HCT116 (cell line): ENCODE results near the gene CENPV. TPM values are rescaled to one million over a fixed set of nuclear protein-coding genes. Genes with fewer than 3 reads are reported as not detected.

Experiments used
- ATAC-seq: fragments of 200-7000 bp; cut with Tn5 transposase; 2 replicates; pipeline ENCODE4 v1.9.1; 2020; ENCODE audit warnings: mild to moderate bottlenecking, moderate library complexity
- BruUV-seq: library from RNA; stranded (reverse); fragments of 400-500 nt; replicated peaks from 2 replicates; lab custom pipeline; 2021; lab: Mats Ljungman, UMichigan
- CTCF ChIA-PET: fragments of 300-600 bp; sonication (Branson Sonifier 250); formaldehyde crosslinking; loops from one replicate; lab custom pipeline; 2021; ENCODE audit warnings: antibody characterized with exemption; lab: Charles Lee
- POLR2A ChIA-PET: fragments of 300-600, 350-600 bp; sonication (Branson Sonifier 250); formaldehyde crosslinking; loops from one replicate; lab custom pipeline; 2021; ENCODE audit warnings: antibody characterized with exemption; lab: Charles Lee
- RAD21 ChIA-PET, 2 experiments: fragments of 300-600 bp; sonication (Branson Sonifier 250); formaldehyde crosslinking; loops; one replicate each; lab custom pipeline; 2023; ENCODE audit warnings: low total read pairs in 2 of 2; ENCODE audit not compliant: uncharacterized antibody in 2 of 2, unreplicated experiment in 2 of 2, low non-redundant PET in 1 of 2; lab: Charles Lee
- DNase-seq: peaks from one replicate; pipeline ENCODE4 v3.0.0-alpha.2; 2010; ENCODE audit warnings: low read depth, low spot score
- H2AFZ ChIP-seq: fragments of 200-600 bp; shearing (Covaris generic), sonication (generic); 2 replicates; pipeline ENCODE4 v1.6.1; 2017; ENCODE audit warnings: low read depth, mixed run types, mixed read lengths, antibody characterized with exemption, low read length; ENCODE audit not compliant: poor library complexity, severe bottlenecking
- H3K27ac ChIP-seq: 2 replicates; pipeline ENCODE4 v1.5.1; 2012; ENCODE audit warnings: low read depth, low read length
- H3K27me3 ChIP-seq: fragments of 200-600 bp; sonication (generic); 2 replicates; pipeline ENCODE4 v1.6.1; 2016; ENCODE audit warnings: mixed run types, low read length, mixed read lengths; ENCODE audit not compliant: insufficient read depth
- H3K36me3 ChIP-seq, 2 experiments: fragments of 200-500 bp in 1 of 2; fragments of 200-600 bp in 1 of 2; sonication (Bioruptor generic) in 1 of 2; sonication (generic) in 1 of 2; 2 replicates each; pipeline versions ENCODE4 v1.5.1 to v1.6.1; 2014 to 2016; ENCODE audit warnings: low read length in 2 of 2, inconsistent platforms in 1 of 2, mixed read lengths in 1 of 2, mixed run types in 1 of 2; ENCODE audit not compliant: insufficient read depth in 2 of 2, control insufficient read depth in 1 of 2
- H3K4me1 ChIP-seq, 2 experiments: fragments of 200-600 bp in 1 of 2; sonication (generic) in 1 of 2; 2 replicates each; pipeline versions ENCODE4 v1.5.1 to v1.6.1; 2012 to 2017; ENCODE audit warnings: low read length in 2 of 2, inconsistent platforms in 1 of 2, mild to moderate bottlenecking in 1 of 2, mixed read lengths in 1 of 2, mixed run types in 1 of 2, moderate library complexity in 1 of 2; ENCODE audit not compliant: insufficient read depth in 2 of 2, control insufficient read depth in 1 of 2
- H3K4me2 ChIP-seq: fragments of 200-600 bp; sonication (generic); 2 replicates; pipeline ENCODE4 v1.6.1; 2017; ENCODE audit warnings: mixed run types, low read length, mixed read lengths
- H3K4me3 ChIP-seq, 2 experiments: fragments of 200-600 bp in 1 of 2; sonication (generic) in 1 of 2; replicated peaks in 1 of 2; 2 replicates each; pipeline ENCODE4 v1.5.1; 2011 to 2016; ENCODE audit warnings: low read length in 2 of 2, control low read depth in 1 of 2, low read depth in 1 of 2, mild to moderate bottlenecking in 1 of 2, mixed read lengths in 1 of 2, mixed run types in 1 of 2
- H3K79me2 ChIP-seq: fragments of 200-600 bp; sonication (generic); 2 replicates; pipeline ENCODE4 v1.6.1; 2017; ENCODE audit warnings: mild to moderate bottlenecking, mixed run types, low read length, moderate library complexity, mixed read lengths; ENCODE audit not compliant: insufficient read depth
- H3K9ac ChIP-seq: fragments of 200-600 bp; sonication (generic); 2 replicates; pipeline ENCODE4 v1.6.1; 2016; ENCODE audit warnings: low read length, mixed read lengths
- H3K9me2 ChIP-seq: fragments of 200-600 bp; sonication (generic), shearing (Covaris generic); 2 replicates; pipeline ENCODE4 v1.6.1; 2017; ENCODE audit warnings: mixed run types, mild to moderate bottlenecking, moderate library complexity; ENCODE audit not compliant: insufficient read depth
- H3K9me3 ChIP-seq, 2 experiments: fragments of 200-500 bp in 1 of 2; fragments of 200-600 bp in 1 of 2; sonication (Bioruptor generic) in 1 of 2; sonication (generic) in 1 of 2; 2 replicates each; pipeline ENCODE4 v1.6.1; 2014 to 2017; ENCODE audit warnings: low read length in 2 of 2, mixed read lengths in 2 of 2, inconsistent platforms in 1 of 2, low read depth in 1 of 2, mild to moderate bottlenecking in 1 of 2, mixed run types in 1 of 2, moderate library complexity in 1 of 2; ENCODE audit not compliant: control insufficient read depth in 1 of 2, insufficient read depth in 1 of 2
- H4K20me1 ChIP-seq: fragments of 200-600 bp; sonication (generic), shearing (Covaris generic); 2 replicates; pipeline ENCODE4 v1.6.1; 2017; ENCODE audit warnings: mixed run types, mild to moderate bottlenecking, moderate library complexity; ENCODE audit not compliant: insufficient read depth
- CTCF ChIP-seq, 3 experiments: fragments of 200-600 bp in 1 of 3; sonication (generic) in 1 of 3; IDR thresholded peaks in 2 of 3; conservative IDR thresholded peaks in 1 of 3; 2 replicates each; pipeline ENCODE4 v1.5.1; 2012 to 2017; ENCODE audit warnings: low read depth in 2 of 3, low read length in 2 of 3, antibody characterized with exemption in 1 of 3, borderline replicate concordance in 1 of 3, control low read depth in 1 of 3, mild to moderate bottlenecking in 1 of 3, mixed read lengths in 1 of 3, mixed run types in 1 of 3, moderate library complexity in 1 of 3; ENCODE audit not compliant: insufficient read depth in 1 of 3
- EGR1 ChIP-seq: IDR thresholded peaks from 2 replicates; pipeline ENCODE4 v1.6.1; 2012; ENCODE audit warnings: low read depth
- EZH2 ChIP-seq: fragments of 200-600 bp; sonication (generic); IDR thresholded peaks from 2 replicates; pipeline ENCODE4 v1.6.1; 2017; ENCODE audit warnings: antibody characterized with exemption, mixed run types
- FOSL1 ChIP-seq: IDR thresholded peaks from 2 replicates; pipeline ENCODE4 v1.6.1; 2012; ENCODE audit warnings: low read depth
- POLR2A ChIP-seq: IDR thresholded peaks from 2 replicates; pipeline ENCODE4 v1.7.0; 2011; ENCODE audit warnings: borderline replicate concordance; ENCODE audit not compliant: insufficient read depth, insufficient read length; ENCODE audit errors: extremely low read depth
- POLR2AphosphoS5 ChIP-seq: IDR thresholded peaks from 2 replicates; pipeline ENCODE4 v1.6.1; 2011; ENCODE audit warnings: mild to moderate bottlenecking, low read depth, low read length, moderate library complexity
- REST ChIP-seq: IDR thresholded peaks from 2 replicates; pipeline ENCODE4 v1.6.1; 2012; ENCODE audit warnings: low read depth
- YY1 ChIP-seq: IDR thresholded peaks from 2 replicates; pipeline ENCODE4 v1.6.1; 2011; ENCODE audit warnings: low read length, low read depth, moderate library complexity, mild to moderate bottlenecking; ENCODE audit not compliant: insufficient replicate concordance; ENCODE audit errors: extremely low read depth
- ZNF274 ChIP-seq: fragments of 200-500 bp; sonication (Bioruptor generic); IDR thresholded peaks from 2 replicates; pipeline ENCODE4 v1.6.1; 2014; ENCODE audit warnings: mild to moderate bottlenecking, low read depth, low read length, inconsistent platforms
- intact Hi-C: fragments of 100-400 bp; cut with micrococcal nuclease; formaldehyde crosslinking; loops from 2 replicates; pipeline ENCODE4 v1.10.0; 2022
- total RNA-seq: library from RNA; stranded (reverse); gene quantifications from one replicate; pipeline ENCODE4 v1.2.1, GENCODE V29; 2021; ENCODE audit not compliant: unreplicated experiment

Gene CENPV
- total RNA-seq, 1 experiment from 2014 or later = 84.7 TPM

- POLR2A ChIA-PET = interaction anchor here (1.9 to 3.6 kb wide), 2 partner anchors 54 to 56 kb away, joined by 9 to 34 read pairs; no protein-coding TSS in a partner anchor
- Histone ChIP-seq H3K36me3 (peaks cover 10 to 18% of the 10 kb centered on the region in 2 experiments; a peak in 2 of 4 replicates), H3K27me3 (no peaks in the 10 kb centered on the region), H3K9me3 (no peaks in the 10 kb centered on the region), H4K20me1 (peaks cover 9% of the 10 kb centered on the region; the same call in 1 of the 2 replicates), H2AFZ (no peak overlapping the region), H3K4me3 (no peak overlapping the region), H3K27ac (peak overlapping the region; percentile 74), H3K9ac (peak overlapping the region; percentile 3; the same call in 1 of the 2 replicates), H3K9me2 (no peaks in the 10 kb centered on the region), H3K4me1 (peaks cover 15 to 39% of the 10 kb centered on the region in 2 experiments; a peak in 3 of 4 replicates), H3K79me2 (peaks cover 27% of the 10 kb centered on the region), H3K4me2 (0 out of 2 replicates have a peak overlapping the region, but pooled peaks have one; percentile 88)
- BruUV-seq = no TSS peak
- TF ChIP-seq POLR2AphosphoS5 = no peak; the same call in 1 of the 2 replicates
- TF ChIP-seq POLR2A = peak; percentile 18
- CTCF ChIA-PET = interaction anchor here (0.8 to 1.7 kb wide), 2 partner anchors 21 to 43 kb away, joined by 3 to 6 read pairs; no protein-coding TSS in a partner anchor
- ATAC-seq = no peak
- intact Hi-C loops = loop anchor here (5.0 kb wide), 1 partner anchor 427 kb away; no protein-coding TSS in a partner anchor
- RAD21 ChIA-PET = no interaction called here
- no peak for DNase-seq
Observed at GRCh38 chr17:16384557-16384956, 31.3 kb upstream of the CENPV start.

- CTCF ChIA-PET = interaction anchor here (0.8 kb wide), 1 partner anchor 44 kb away, joined by 3 read pairs; no protein-coding TSS in a partner anchor
- no peak for TF ChIP-seq EZH2
- no peak for TF ChIP-seq FOSL1
- TF ChIP-seq REST = no peak
- TF ChIP-seq POLR2AphosphoS5 = peak; percentile 1; the same call in 1 of the 2 replicates
- TF ChIP-seq YY1 = no peak
- no peak for TF ChIP-seq CTCF (IDR thresholded peaks at IDR 0.05 in 2 of 3, conservative IDR thresholded peaks at IDR 0.05 in 1 of 3; ENCODE audit: borderline replicate concordance in 1 of 3, insufficient read depth in 1 of 3, low read depth in 2 of 3, low read length in 2 of 3)
- TF ChIP-seq EGR1 = no peak
- TF ChIP-seq ZNF274 = no peak
- TF ChIP-seq, all 23 proteins: peak for 1
- H3K4me3 ChIP-seq = no peak overlapping the region
- BruUV-seq = no TSS peak
- peaks cover 15 to 42% of the 10 kb centered on the region in 2 experiments; a peak in 3 of 4 replicates for H3K4me1 ChIP-seq
- H3K36me3 ChIP-seq = peaks cover 10 to 18% of the 10 kb centered on the region in 2 experiments; a peak in 2 of 4 replicates
- H3K79me2 ChIP-seq = peaks cover 27% of the 10 kb centered on the region
- H3K9me3 ChIP-seq = no peaks in the 10 kb centered on the region
- ChIA-PET RAD21 (interaction anchor here in 1 of 2 experiments (0.6 kb wide), 1 partner anchor 1720 kb away, joined by 3 read pairs; no protein-coding TSS in a partner anchor), POLR2A (interaction anchor here (3.7 kb wide), 1 partner anchor 55 kb away, joined by 38 read pairs; no protein-coding TSS in a partner anchor)
- H4K20me1 ChIP-seq = peaks cover 9% of the 10 kb centered on the region; the same call in 1 of the 2 replicates
- no peak overlapping the region for H3K4me2 ChIP-seq
- H3K9ac ChIP-seq = no peak overlapping the region
- DNase-seq = no peak
- no peak overlapping the region for H3K27ac ChIP-seq
- H3K27me3 ChIP-seq = no peaks in the 10 kb centered on the region
- intact Hi-C loops = loop anchor here (5.0 kb wide), 1 partner anchor 427 kb away; no protein-coding TSS in a partner anchor
- H2AFZ ChIP-seq = no peak overlapping the region
- ATAC-seq = no peak
- H3K9me2 ChIP-seq = no peaks in the 10 kb centered on the region
Observed at GRCh38 chr17:16383772-16384287, 30.6 kb upstream of the CENPV start.
